AG09309 (cell line): ENCODE measurements around the gene FLT3LG.
"Not testable (repeated sequence)": the region's sequence is repeated elsewhere in the genome, so short reads cannot be mapped to it uniquely, and the experiment has no call there.

ENCODE experiments used
- DNase-seq: peaks from one replicate; pipeline ENCODE4 v3.0.0-alpha.2; 2010; ENCODE audit warnings: low read depth
- H3K4me3 ChIP-seq: 2 replicates; pipeline ENCODE4 v1.5.1; 2011; ENCODE audit warnings: mild to moderate bottlenecking, low read depth, low read length, moderate library complexity; ENCODE audit not compliant: control insufficient read depth
- CTCF ChIP-seq: IDR thresholded peaks from 2 replicates; pipeline ENCODE4 v1.5.1; 2011; ENCODE audit warnings: mild to moderate bottlenecking, low read depth, low read length, inconsistent platforms; ENCODE audit not compliant: insufficient read depth, control insufficient read depth; ENCODE audit errors: missing control alignments

The FLT3LG gene

GRCh38 chr19:49453757-49454240 is 20.2 kb upstream of the FLT3LG start:
- no peak for DNase-seq
- peak overlapping the region; percentile 59 for H3K4me3 ChIP-seq
- no peak for TF ChIP-seq CTCF

GRCh38 chr19:49455773-49456172 is 18.2 kb upstream of the FLT3LG start:
- H3K4me3 ChIP-seq = no peak overlapping the region
- DNase-seq = no peak
- TF ChIP-seq CTCF = no peak

GRCh38 chr19:49456326-49456725 is 17.7 kb upstream of the FLT3LG start:
- DNase-seq = no peak
- no peak overlapping the region for H3K4me3 ChIP-seq
- TF ChIP-seq CTCF = no peak

- no peak for DNase-seq
- H3K4me3 ChIP-seq = no peak overlapping the region
- no peak for TF ChIP-seq CTCF
Observed at GRCh38 chr19:49458567-49458903, 15.5 kb upstream of the FLT3LG start.

GRCh38 chr19:49459388-49459787 is 14.6 kb upstream of the FLT3LG start:
- TF ChIP-seq CTCF = no peak
- no peak for DNase-seq
- no peak overlapping the region for H3K4me3 ChIP-seq

- not testable (repeated sequence) for H3K4me3 ChIP-seq, DNase-seq
Observed at GRCh38 chr19:49461130-49461529, 12.9 kb upstream of the FLT3LG start.

GRCh38 chr19:49461656-49462055 is 12.4 kb upstream of the FLT3LG start:
- no peak for TF ChIP-seq CTCF
- no peak for DNase-seq
- H3K4me3 ChIP-seq = no peak overlapping the region
